Transverse colon (tissue), 4 donors: ENCODE results near the gene AR. TPM values are rescaled to one million over a fixed set of nuclear protein-coding genes. Genes with fewer than 3 reads are reported as not detected.

Experiments used
- DNase-seq: peaks from one replicate; pipeline ENCODE4 v3.0.0-alpha.2; 2019
- H3K27ac ChIP-seq, 4 donors: fragments of 200-600 bp; sonication (generic); 2 replicates each; pipeline ENCODE4 v1.5.1; 2016 to 2018; ENCODE audit warnings: inconsistent platforms in 4 of 4
- H3K27me3 ChIP-seq: fragments of 200-600 bp; sonication (generic); 2 replicates; pipeline ENCODE4 v1.5.1; 2017; ENCODE audit warnings: inconsistent platforms
- H3K36me3 ChIP-seq, 4 donors: fragments of 200-600 bp; sonication (generic); 2 replicates each; pipeline ENCODE4 v1.5.1; 2017 to 2019; ENCODE audit warnings: inconsistent platforms in 4 of 4
- H3K4me1 ChIP-seq, 4 donors: fragments of 200-600 bp; sonication (generic); 2 replicates each; pipeline ENCODE4 v1.5.1; 2017 to 2020; ENCODE audit warnings: inconsistent platforms in 4 of 4
- H3K4me3 ChIP-seq, 4 donors: fragments of 200-600 bp; sonication (generic); 1 replicate in 1 of 4; 2 replicates in 3 of 4; pipeline versions ENCODE4 v1.5.1 to v1.6.1; 2017 to 2019; ENCODE audit warnings: inconsistent platforms in 4 of 4
- H3K9me3 ChIP-seq, 2 donors: fragments of 200-600 bp; sonication (generic); 2 replicates each; pipeline ENCODE4 v1.5.1; 2017 to 2019; ENCODE audit warnings: inconsistent platforms in 2 of 2
- CTCF ChIP-seq, 5 experiments: fragments of 200-600 bp in 3 of 5; fragments of 450-650 bp in 2 of 5; sonication (generic) in 3 of 5; IDR thresholded peaks; 1 replicate in 2 of 5; 2 replicates in 3 of 5; pipeline ENCODE4 v1.5.1; 2016 to 2017; ENCODE audit warnings: antibody characterized with exemption in 5 of 5, inconsistent platforms in 3 of 5, mild to moderate bottlenecking in 2 of 5, moderate library complexity in 1 of 5
- EP300 ChIP-seq: sonication (generic); formaldehyde crosslinking; IDR thresholded peaks from one replicate; pipeline ENCODE4 v1.6.1; 2017; ENCODE audit warnings: antibody characterized with exemption, low read depth
- POLR2A ChIP-seq: fragments of 450-650 bp; IDR thresholded peaks from one replicate; pipeline ENCODE4 v1.6.1; 2016; ENCODE audit warnings: antibody characterized with exemption, mild to moderate bottlenecking, moderate library complexity
- POLR2AphosphoS5 ChIP-seq, 3 donors: sonication (generic); formaldehyde crosslinking; IDR thresholded peaks; one replicate each; pipeline ENCODE4 v1.6.1; 2016; ENCODE audit warnings: antibody characterized with exemption in 3 of 3
- WGBS, 2 donors: methylation state at CpG; one replicate each; pipeline ENCODE4 v1.1.5; 2018; ENCODE audit warnings: low coverage in 1 of 2; 5-methylcytosine and 5-hydroxymethylcytosine counted together
- in situ Hi-C, 4 donors: fragments of 200-750 bp; cut with MboI; loops; one replicate each; pipeline versions ENCODE4 v1.15.0 to v1.15.1; 2017; ENCODE audit warnings: low sequenced_read_pairs in 3 of 4, low pct_ligation_motif_present in 1 of 4, low pct_unique_long_range_greater_than_20kb in 1 of 4
- intact Hi-C: fragments of 100-400 bp; cut with DNase I; formaldehyde crosslinking; loops from one replicate; pipeline ENCODE4 v1.15.1; 2023; ENCODE audit warnings: low total_unique reads
- total RNA-seq, 4 donors: library from RNA; depleted of rRNA; stranded (reverse); fragments of >200 nt; gene quantifications; one replicate each; pipeline ENCODE4 v1.1.0, GENCODE V29; 2016

The AR gene
- total RNA-seq, 4 donors from 2014 or later, result 1.1 to 2.4 (median 2.0) TPM

DNA sequence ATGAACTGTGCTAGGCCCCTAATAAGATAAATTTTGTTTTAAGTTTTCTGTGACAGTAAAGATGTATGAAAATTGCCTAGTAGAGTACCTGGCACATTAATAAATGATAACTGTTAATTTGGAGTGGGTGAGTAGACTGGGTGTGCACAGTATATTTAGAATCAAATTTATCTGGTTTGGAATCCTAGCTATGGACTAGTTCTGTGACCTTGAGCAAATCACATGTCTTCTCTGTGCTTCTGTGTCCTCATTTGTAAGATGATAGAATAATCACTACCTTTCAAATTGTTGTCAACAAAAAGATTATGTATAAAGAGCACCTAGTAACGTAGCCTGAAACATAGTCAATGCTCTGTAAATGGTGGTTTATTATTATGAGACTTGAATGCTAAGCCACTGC, 170.2 kb downstream of the AR start:
- intact Hi-C loops (no loop called here), in situ Hi-C loops (no loop called here)
- 44 to 71% methylated on average over 1 of the region's 1 CpG for WGBS, 2 donors
- no peak for DNase-seq
- Histone ChIP-seq H3K9me3 (no peaks in the 10 kb centered on the region), H3K4me3 (no peak overlapping the region), H3K27me3 (no peaks in the 10 kb centered on the region), H3K36me3 (no peaks in the 10 kb centered on the region), H3K4me1 (no peaks in the 10 kb centered on the region), H3K27ac (no peak overlapping the region)
- TF ChIP-seq POLR2A (no peak), POLR2AphosphoS5 (IDR thresholded peaks at IDR 0.05) (no peak), EP300 (no peak), CTCF (IDR thresholded peaks at IDR 0.05) (no peak)

- H3K4me1 ChIP-seq, result no peaks in the 10 kb centered on the region
- DNase-seq, result no peak
- no peaks in the 10 kb centered on the region for H3K27me3 ChIP-seq
- 94% methylated on average over 4 of the region's 4 CpGs; no CpG with 5 or more reads in 1 of the 2 donors for WGBS, 2 donors
- no peaks in the 10 kb centered on the region for H3K36me3 ChIP-seq
- TF ChIP-seq EP300 (no peak), POLR2AphosphoS5 (IDR thresholded peaks at IDR 0.05) (no peak), POLR2A (no peak), CTCF (IDR thresholded peaks at IDR 0.05) (no peak)
- H3K4me3 ChIP-seq, result no peak overlapping the region
- in situ Hi-C loops (no loop called here), intact Hi-C loops (no loop called here)
- no peak overlapping the region for H3K27ac ChIP-seq
- H3K9me3 ChIP-seq, result no peaks in the 10 kb centered on the region
Observed at GRCh38 chrX:67717571-67717970, 173.8 kb downstream of the AR start.

DNA sequence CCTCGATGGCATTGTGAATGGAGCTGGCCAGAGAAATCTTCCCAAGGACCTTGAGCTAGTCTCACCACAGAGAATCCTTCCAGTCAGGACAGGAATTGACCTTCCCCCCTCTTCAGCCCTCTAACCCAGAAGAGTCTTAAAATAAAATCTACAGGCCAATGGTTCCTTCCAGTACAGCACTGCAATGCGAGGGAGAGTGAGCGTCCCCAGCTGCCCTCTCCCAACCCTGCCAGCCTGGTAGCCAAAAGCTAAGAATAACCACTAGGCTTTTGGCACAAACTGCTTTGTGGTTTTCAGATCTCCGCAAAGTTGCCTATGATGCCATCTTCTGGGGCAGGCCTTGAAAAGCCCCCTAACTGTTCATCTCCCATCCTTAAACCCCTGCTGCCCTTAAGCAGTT, 175.1 kb downstream of the AR start:
- no peak for DNase-seq

GRCh38 chrX:67720344-67720743, 176.5 kb downstream of the AR start:
- no peaks in the 10 kb centered on the region for H3K27me3 ChIP-seq
- no peaks in the 10 kb centered on the region for H3K36me3 ChIP-seq
- TF ChIP-seq CTCF (IDR thresholded peaks at IDR 0.05) (no peak), POLR2AphosphoS5 (IDR thresholded peaks at IDR 0.05) (no peak), POLR2A (no peak), EP300 (no peak)
- H3K9me3 ChIP-seq, result no peaks in the 10 kb centered on the region
- no peaks in the 10 kb centered on the region for H3K4me1 ChIP-seq
- no peak overlapping the region for H3K27ac ChIP-seq
- no peak overlapping the region for H3K4me3 ChIP-seq
- DNase-seq, result no peak
- intact Hi-C loops (no loop called here), in situ Hi-C loops (no loop called here)

More for the DNA sequence above, 175.1 kb downstream of the AR start:
- WGBS, 2 donors, result 68% methylated on average over 4 of the region's 4 CpGs; no CpG with 5 or more reads in 1 of the 2 donors
- Histone ChIP-seq H3K9me3 (no peaks in the 10 kb centered on the region), H3K27ac (no peak overlapping the region), H3K4me3 (no peak overlapping the region), H3K36me3 (no peaks in the 10 kb centered on the region), H3K27me3 (no peaks in the 10 kb centered on the region), H3K4me1 (no peaks in the 10 kb centered on the region)
- intact Hi-C loops (no loop called here), in situ Hi-C loops (no loop called here)
- TF ChIP-seq POLR2AphosphoS5 (IDR thresholded peaks at IDR 0.05) (no peak), POLR2A (no peak), EP300 (no peak), CTCF (IDR thresholded peaks at IDR 0.05) (no peak)
